DMS153 (cell line): Measurements from ENCODE around the gene ERCC6L.
A peak's percentile ranks its signal among the peaks of the same experiment; 100 is the strongest.
"Not testable (repeated sequence)": the region's sequence is repeated elsewhere in the genome, so short reads cannot be mapped to it uniquely, and the experiment has no call there.

ENCODE experiments used
- DNase-seq: peaks from one replicate; lab custom pipeline; 2025; lab: John Stamatoyannopoulos, UW

The ERCC6L gene

DNA sequence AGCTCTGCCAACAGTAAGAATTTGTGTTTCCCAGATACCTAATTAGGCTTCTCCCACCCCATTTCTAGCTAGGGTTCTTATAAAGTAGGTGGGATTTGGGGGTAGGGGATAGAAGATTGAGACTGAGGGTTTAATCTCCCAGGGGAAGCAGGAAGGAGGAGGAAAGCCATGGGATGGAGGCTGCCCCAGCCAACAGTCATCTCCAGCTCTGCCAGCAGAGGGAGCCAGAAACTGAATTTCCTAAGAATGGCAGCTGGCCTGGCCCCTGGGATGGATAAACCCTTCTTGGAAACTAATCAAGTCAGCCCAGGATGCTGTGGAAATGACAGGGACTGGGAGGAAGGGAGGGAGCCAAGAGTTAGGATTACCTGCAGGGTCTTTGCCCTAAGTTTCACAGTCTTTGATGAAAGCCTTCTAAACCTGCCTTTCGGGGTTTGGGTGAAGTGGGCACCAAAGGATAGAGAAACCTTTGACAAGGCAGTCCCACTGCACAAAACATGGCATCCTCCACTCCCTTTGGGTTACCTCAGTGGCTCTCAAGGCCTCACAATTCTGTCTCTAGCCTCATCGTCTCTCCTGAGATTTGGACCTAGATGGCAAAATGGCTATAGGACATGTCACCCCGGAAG, 6.7 kb upstream of the ERCC6L start:
- peak; percentile 43 for DNase-seq

DNA sequence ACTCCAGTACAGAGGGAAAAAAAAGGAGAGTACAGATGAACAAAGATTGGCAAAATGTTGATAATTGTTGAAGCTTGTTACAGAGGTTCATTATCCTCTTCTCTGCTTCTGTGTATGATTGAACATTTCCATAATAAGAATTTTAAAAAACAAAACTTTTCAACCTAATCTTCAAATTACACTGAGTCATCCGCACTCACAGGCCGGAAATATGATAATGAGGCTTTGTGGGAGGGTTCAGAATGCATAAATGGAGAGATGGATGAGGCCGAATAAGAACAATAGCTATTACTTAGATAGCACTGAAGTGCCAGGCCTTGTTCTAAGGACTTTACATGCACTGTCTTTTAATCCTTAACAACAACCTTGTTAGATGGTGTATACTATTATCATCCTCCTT, 4.6 kb upstream of the ERCC6L start:
- no peak for DNase-seq

DNA sequence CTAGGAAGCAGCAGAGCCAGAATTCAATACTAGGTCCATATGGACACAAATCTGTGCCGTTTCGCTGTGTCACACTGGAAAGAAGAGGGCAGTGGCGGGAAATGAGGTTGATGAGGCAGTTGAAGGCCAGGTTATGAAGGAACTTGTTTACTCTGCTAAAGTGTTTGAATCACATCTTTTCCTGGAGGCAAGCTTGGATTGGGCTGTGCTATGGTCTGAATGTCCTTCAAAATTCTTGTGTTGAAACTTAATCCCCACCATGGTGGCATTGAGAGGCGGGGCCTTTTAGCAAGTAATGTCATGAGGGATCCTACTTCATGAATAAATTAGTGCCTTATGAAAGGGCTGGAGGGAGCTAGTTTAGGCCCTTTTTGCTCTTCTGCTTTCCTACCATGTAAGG, 2.1 kb upstream of the ERCC6L start:
- no peak for DNase-seq

DNA sequence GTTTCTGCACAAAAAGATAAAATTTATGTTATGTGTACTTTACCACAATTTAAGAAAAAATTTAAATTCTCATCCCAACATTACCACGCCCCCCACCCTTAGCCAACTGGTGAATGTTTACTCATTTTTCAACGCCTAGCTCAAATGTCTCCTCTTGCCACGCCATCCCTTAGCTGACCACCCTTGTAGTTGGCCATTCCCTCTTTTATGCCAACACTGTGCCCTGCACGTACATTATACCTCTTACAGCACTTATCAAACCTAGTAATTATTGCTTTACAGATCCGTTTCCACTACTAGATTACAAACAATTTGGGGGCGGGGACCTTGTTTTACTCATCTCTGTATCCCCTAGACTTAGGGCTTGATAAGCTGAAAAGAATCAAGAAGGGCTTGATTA, 644 bp downstream of the ERCC6L start:
- no peak for DNase-seq

DNA sequence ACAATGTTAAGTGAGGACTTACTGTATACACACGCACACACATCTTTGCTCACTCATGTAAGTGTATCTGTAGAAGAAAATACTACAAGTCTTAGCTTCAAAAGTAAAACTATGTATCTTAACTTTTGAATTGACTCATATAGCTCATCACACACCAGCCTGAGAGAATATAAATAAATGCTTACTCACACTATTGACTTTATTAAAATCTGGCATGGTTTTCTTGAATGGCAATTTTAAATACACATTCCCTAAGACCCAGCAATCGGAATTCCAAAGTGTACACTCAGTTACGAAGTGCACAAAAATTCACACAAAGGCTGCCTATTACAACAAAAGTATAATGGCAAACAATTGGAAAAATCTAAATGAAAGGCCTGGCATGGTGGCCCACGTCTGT, 2.0 kb downstream of the ERCC6L start:
- no peak for DNase-seq

DNA sequence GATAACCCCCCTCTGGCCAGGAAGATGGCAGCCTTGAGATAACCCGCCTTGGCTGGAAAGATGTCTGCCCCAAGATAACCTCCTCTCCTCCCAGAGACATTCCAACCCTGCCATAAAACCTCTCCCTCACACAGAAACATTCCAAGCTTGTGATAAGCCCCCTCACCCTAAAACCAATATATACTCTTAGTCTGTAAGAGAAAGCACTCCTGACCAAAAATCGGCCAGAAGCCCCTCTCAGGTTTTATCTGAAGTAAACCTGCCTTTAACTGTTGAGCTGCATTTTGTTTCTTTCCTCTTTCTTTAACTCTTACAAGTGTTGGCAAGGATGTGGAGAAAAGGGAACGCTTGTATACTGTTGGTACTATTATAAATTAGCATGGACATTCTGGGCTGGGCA, 8.5 kb downstream of the ERCC6L start:
- DNase-seq: no peak

DNA sequence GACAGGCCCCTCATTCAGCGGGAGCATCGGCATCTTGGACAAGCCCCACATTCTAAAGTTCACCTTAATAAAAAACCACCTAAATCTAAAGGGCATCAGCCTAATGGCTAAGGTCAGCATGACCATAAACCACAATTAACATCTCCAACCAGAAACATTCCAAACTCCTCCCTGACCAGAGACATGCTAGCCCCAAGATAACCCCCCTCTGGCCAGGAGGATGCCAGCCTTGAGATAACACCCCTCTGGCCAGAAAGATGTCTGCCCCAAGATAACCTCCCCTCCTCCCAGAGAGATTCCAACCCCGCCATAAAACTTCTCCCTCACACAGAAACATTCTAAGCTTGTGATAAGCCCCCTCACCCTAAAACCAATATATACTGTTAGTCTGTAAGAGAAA, 18.5 kb downstream of the ERCC6L start:
- not testable (repeated sequence) for DNase-seq

DNA sequence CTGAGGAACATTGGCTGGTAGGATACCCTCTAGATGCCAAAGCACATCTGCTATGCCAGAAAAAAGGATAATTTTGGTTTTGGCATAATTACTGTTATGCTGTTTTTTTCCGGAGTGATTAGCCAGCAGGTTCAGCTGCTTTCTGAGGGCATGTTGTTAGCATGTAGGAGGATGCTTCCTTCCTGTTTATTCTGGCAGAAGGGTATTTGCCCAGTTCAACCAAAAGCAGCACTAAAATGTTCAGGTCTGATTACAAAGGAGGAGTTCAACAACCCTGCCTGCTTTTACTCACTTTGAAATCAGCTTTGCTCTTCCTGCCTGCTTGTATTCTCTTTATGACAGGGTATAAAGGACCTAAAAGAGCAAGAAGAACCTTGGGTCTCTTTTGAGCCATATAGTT, 21.9 kb downstream of the ERCC6L start:
- no peak for DNase-seq

DNA sequence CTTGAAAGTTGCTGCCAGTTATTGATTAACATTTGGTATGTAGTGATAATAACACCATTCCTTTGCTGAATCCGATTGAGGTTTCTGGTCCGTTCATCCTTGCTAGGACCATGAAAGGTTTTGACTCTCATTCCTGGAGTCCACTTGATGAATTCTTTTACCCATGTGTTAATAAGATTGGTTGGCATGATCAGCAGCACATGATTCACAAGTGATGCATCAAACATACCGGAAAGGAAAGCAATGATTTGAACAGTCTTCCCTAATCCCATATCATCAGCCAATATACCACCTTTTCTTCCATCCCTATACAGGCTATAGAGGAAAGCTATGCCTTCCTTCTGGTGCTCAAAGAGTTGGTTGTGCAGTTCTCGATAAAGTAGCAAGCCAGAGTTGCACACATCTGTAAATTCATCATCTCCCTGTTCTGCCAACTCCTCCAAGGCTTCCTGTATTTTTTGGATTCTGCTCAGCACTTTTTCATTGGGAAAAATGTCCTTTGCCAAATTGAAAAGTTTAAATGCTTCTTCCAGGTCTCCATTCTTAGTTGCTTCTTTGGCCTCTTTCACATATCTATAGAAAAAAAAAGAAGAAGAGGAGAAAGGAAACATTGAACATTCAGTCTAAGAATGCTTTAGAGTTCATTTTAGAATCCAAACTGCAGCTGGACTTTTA, 30.6 kb downstream of the ERCC6L start:
- no peak for DNase-seq

DNA sequence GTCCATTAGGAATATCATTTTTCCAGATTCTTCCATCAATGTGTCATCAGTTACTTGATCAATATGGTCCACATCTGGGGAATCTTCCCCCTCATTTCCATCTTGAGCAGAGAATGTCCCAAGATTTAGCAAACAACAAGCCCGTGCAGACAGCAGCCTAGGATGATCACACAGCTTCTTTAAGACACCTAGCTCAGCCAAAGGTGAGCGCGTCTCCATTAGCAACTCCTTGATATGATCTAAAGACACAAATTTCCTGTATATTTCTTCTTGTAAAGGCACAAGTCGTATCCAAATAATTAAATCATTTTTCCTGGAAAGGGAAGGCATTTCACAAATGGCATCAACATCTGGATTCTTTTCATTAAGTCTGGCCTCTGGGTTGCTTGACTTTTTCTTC, 31.5 kb downstream of the ERCC6L start:
- no peak for DNase-seq

DNA sequence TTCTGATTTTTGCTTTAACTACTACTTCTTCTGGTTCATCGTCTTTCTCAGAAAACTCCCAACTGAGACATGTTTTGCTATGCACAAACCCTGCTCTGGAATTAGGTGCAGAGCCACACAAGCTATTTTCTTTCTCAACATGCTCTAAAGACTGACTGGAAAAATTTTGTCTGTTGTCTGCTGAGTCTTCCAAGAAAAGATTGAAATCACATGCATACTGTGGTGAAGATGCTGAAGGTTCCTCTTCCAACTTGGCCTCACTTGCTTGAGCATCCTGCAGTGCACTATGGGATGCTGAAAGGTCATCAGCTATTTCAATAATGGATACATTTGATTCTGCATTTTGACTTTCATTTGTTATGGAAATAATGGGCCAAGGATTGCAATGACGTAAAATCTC, 33.1 kb downstream of the ERCC6L start:
- no peak for DNase-seq

DNA sequence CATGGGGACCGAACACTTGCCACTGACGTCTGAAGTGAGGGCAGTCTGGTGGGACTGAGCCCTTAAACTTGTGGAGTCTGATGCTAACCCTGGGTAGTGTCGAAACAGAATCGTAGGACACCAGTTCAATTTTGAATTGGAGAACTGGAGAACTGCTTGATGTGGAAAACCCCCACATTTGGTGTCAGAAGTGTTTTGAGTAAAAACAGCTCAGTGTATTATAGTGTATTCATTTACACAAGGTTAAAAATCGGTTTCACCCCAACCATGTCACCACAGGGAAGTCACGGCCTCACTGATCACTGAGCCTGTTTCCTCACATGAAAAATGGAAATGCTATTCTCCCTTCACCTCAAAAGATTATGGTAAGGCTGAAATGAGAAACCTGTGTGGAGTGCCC, 35.4 kb downstream of the ERCC6L start:
- no peak for DNase-seq

DNA sequence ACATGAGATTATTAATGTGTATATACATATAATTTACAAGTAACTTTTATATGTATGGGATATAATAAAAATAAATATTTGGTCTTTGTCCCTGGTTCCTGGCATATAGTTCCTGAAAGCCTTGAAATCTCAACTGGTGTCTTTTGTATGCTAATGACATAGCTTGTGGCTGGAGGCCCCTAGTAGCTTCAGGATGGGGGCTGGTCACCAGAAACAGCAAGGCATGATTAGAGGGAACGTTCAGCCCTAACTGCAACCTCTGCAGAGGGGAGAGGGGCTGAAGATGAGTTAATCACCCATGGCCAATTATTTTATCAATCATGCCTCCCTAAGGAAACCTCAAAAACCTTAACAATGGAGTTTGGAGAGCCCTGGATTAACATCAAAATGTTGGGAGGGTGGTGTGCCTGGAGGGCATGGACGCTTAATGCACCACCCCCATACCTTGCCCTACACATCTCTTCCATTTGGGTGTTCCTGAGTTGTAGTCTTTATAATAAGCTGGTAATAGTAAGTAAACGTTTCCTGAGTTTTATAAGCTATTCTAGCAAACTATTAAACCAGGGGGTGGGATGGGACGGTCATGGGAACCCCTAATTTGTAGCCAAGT, 35.9 kb downstream of the ERCC6L start:
- DNase-seq: no peak

DNA sequence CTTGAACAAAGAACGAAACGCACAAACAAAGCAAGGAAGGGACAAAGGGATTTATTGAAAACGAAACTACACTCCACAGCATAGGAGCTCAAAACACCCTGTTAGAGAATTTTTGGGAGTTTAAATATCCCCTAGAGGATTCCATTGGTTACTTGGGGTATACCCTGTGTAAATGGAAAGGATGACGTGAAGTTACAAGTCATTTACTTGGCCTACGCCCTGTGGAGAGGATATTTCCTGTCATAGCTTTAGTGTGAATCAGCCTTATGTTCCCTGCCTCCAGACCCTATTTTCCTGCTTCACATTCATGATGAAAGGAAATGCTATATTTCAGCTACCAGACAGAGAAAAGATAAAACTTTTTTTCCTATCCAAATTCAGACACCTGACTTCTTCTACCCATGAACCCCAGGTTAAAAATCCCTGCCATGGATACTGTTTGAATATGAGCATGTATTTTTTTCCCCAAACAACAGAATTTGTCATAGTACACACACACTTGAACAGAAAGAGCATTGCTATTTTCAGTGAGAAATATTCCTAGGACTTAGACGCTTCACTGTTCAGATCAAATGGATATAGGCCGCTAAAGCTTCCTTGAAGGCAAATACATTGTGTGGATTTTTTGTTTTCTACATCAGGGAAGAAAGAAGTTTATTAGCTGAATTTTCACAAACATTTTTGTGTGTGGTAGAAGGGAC, 36.8 kb downstream of the ERCC6L start:
- DNase-seq: no peak

DNA sequence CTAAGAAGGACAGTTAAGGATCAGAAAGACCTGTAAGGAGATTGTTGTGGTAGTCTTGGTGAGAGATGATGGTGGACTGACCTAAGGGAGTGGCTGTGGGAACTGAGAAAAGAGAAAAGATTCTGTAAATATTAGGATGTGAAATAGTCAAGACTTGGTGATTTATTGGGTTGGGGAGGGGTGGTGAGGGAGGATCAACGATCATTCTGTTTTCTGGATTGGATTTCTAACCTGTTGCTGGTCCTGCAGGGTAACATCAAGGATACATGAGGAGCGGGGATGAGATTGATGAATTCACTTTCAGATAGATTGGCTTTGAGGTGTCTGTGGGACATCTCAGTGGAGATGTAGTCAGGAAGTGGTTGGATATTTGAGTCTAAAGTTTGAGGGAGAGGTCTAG, 55.9 kb downstream of the ERCC6L start:
- DNase-seq: no peak

DNA sequence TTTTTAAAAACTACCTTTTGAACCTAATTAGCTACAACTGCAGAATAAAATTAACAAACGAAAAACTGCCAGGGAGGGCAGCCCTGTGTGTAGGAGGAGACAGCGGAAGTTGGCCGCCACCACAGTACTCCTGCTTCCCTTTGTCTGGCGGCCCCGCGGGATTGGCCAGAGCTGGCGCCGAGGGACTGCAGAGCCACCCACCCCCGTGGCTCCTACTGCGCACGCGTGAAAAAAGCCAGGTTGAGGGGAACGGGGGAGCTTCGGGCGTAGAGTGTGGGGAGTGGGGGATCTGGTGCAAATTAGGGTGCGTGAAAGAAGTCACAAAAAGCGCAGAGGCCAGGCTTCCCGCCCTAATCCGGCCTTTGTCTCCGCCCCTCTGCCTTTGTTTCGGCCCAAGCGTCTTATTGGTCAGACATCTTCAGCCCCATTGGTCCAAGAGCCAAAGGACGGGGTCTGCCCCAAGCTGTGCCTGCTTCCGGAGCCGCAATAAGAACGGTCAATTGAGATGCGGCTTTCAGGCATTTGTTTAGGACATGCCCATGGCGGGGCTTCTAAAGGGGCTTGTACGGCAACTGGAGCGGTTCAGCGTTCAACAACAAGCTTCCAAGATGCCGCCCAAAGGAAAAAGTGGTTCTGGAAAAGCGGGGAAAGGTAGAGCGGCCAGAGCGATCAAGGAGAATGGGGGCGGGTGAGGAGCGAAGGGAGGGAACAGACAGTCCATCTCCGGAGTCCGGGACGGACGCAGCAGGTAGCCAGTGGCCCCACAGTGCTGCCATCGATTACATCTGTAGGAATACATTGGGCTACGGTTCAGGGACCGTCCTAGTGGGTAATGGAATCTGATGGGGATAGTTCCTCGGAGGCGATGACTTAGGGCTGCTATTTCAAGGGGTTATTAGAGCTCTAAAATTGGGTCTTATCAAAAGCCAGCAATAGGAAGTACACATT, 57.4 kb downstream of the ERCC6L start, which contains the start of gene PIN4:
Gene PIN4 (plus strand): TSS at position 580 of the 948 bp plus-strand sequence. CDS start 29 bp downstream, at position 609.
- peak; percentile 95 for DNase-seq

DNA sequence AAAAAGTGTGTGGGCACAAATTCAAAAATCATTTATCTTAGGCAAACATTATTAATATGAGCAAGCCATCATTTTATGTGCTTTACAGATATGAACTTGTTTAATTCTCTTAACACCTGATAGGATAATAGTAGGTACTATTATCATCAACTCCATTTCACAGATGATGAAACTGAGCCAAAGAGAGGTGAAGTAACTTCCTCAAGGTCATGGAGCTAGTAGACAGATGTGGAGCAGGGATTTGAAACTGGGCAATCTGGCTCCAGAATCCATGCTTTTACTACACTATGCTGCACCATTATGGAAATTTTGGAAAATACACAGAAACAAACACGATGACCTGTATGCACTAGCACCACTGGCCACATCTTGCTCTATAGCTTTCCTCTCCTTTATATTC, 58.3 kb downstream of the ERCC6L start:
- DNase-seq: no peak

DNA sequence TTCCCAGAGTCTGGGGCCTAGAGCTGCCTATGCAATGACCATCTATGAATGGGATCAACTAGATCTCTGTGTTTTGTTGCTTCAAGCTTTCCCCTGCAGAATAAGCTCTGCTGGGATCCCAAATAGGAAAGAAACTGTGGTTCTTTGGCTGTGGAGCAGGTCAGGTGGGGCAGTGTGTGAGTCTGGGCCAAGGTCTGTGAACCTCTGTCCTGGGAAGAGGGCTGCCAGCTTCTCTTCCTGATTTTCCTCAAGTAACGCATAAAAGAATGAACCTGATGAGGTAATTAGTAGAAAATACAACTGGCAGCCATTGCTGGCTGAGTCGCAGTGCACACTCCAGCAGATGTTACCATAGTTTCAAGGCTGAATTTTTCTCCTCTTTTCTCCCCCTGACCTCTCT, 61.8 kb downstream of the ERCC6L start:
- no peak for DNase-seq

DNA sequence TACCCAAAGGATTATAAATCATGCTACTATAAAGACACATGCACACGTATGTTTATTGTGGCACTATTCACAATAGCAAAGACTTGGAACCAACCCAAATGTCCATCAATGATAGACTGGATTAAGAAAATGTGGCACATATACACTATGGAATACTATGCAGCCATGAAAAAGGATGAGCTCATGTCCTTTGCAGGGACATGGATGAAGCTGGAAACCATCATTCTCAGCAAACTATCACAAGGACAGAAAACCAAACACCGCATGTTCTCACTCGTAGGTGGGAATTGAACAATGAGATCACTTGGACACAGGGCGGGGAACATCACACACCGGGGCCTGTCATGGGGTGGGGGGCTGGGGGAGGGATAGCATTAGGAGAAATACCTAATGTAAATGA, 62.5 kb downstream of the ERCC6L start:
- DNase-seq: not testable (repeated sequence)

DNA sequence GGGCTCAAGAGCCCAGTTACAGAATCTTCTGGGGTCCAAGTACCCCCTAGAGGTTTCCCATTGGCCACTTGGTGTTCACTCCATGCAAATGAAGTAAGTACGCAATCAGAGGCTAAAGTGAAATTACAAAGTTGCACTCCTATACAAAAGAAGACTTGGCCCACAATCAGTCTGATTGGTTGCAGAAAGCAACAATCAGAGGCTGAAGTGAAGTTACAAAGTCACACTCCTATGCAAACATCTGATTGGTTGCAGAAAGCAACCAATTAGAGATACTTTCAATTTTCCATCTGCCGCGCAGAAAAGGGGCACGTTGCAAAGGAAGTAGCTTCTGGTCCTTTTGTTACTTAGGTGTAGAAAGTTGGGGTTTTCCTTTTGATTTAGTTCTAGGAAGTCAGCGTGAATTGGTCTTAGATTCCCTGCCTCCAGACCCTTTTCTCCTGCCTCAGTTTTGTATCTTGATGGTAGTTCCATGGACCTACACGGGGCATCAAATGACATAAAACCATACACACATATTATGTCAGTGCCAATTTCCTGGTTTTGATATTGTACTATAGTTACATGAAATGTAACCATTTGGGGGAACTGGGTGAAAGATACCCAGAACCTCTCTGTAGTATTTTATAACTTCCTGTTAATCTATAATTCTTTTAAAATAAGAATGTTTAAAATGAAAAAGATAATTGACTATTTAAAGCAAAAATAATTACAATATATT, 69.7 kb downstream of the ERCC6L start:
- DNase-seq: no peak

DNA sequence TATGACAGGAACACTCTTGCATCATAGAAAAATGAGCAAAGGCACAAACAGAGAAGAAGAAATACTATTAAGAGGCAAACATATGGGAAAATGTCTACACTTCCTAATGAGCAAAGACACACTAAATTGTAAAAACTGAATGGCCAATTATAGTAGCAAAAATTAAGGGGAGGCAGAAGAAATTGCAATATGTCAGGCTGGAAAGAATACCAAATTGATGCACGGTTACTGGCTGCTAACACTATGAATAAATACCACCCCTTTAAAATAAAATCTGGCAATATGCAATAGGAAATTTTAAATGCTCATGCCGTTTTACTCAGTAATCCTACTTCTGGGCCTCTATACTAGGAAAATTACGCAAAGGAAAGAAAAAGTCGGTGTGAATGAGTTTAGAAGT, 73.3 kb downstream of the ERCC6L start:
- DNase-seq: no peak
